SU-DHL-6 (cell line): ENCODE measurements around the gene HDGFL2.

Source experiments
- EZH2phosphoT487 ChIP-seq: fragments of 200-600 bp; sonication (generic), shearing (Covaris generic); conservative IDR thresholded peaks from 2 replicates; pipeline ENCODE4 v1.6.1; 2018; ENCODE audit warnings: mild to moderate bottlenecking, antibody characterized with exemption, low read length, moderate library complexity, mixed read lengths
- TF ChIP-seq, protein P1 (sequence below): fragments of 200-600 bp; sonication (generic); IDR thresholded peaks from one replicate; pipeline ENCODE4 v1.5.1; 2017; ENCODE audit warnings: antibody characterized with exemption, mild to moderate bottlenecking, low read length, moderate library complexity; ENCODE audit not compliant: insufficient read depth, poor library complexity, severe bottlenecking

DNA sequence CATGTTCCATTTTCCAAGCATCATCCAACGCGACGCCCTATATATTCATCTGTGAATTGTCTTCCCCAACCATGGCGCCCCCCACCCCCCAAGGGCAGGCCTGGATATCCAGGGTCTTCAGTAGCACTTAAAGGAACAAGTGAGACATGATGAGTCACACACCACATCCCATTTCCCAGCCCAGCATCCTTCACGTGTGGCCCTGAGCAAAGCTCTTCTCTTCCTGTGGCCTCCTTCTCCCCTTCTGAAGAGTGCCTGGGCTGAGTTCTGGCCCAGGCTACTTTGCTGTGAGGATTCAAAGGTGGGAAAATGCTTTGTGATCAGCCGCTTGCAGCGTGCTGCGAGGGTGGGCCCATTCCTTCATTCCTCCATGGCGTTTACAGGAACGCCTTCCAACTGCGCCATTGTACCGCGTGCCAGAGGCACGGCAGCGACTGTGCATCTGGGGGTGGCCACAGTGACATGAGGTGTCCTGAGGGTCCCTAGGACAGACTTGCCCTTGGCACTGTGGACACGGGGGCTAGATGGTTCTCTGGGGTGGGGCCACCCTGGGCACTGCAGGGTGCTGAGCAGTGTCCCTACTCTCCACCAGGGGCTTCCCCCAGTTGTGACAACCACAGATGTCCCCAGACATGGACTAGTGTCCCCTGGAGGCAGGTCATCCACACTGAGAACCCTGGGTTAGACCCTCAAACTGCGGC, 34.5 kb downstream of the HDGFL2 start:
- TF ChIP-seq, protein P1, sequence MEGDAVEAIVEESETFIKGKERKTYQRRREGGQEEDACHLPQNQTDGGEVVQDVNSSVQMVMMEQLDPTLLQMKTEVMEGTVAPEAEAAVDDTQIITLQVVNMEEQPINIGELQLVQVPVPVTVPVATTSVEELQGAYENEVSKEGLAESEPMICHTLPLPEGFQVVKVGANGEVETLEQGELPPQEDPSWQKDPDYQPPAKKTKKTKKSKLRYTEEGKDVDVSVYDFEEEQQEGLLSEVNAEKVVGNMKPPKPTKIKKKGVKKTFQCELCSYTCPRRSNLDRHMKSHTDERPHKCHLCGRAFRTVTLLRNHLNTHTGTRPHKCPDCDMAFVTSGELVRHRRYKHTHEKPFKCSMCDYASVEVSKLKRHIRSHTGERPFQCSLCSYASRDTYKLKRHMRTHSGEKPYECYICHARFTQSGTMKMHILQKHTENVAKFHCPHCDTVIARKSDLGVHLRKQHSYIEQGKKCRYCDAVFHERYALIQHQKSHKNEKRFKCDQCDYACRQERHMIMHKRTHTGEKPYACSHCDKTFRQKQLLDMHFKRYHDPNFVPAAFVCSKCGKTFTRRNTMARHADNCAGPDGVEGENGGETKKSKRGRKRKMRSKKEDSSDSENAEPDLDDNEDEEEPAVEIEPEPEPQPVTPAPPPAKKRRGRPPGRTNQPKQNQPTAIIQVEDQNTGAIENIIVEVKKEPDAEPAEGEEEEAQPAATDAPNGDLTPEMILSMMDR: no peak
- TF ChIP-seq EZH2phosphoT487: no peak
